ENCODE measurements around the gene FRMD4A.

Gene FRMD4A

DNA sequence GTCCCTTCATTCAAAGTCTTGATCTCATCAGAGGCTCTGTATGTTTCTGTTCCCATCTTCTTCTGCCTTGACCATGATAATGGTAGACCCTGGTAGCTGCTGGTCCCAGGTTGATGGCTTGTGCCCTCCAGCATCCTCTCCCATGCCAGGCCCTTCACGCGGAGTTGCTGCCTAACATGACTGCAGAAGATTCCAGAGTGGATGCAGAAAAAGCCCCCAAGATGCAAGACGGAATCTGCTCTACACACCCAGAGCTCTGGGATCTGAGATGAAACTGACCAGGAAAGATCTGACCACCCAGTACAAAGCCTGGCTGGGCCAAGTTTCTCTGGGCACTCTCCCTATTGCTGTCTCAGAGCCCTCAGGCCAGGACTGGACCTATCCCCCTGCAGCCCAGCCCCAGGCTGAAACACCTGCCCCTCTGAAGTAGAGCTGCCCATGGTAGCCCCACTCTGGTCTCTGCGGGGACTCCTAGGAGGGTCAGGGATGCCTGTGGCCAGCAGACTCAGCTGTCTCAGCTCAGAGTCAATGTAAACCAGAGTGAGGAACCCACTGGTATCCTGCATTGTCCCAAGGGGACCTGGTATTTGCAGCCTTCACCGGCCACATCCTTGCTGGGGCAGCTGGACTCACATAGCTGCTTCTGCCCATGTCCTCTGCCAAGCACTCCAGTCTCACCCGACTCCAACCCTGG, 9.5 kb upstream of the FRMD4A start:
- DNase-seq (ENCODE audit: low spot score), result no peak

DNA sequence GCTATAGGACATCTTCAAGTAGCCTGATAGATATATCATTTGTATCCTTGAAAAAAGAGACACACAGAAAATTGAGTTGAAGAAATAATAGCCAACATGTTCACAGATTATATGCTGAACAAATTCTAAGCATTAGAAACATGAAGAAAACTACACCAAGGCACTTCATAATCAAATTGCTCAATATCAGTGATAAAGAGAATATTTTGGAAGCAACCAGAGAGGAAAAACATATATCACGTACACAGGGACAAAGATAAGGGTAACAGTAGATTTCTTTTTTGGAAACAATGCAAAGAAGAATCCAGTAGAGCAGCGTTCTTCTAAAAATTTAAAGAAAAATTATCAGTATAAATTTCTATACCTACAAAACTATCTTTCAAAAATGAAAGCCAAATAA, 6.0 kb upstream of the FRMD4A start:
- DNase-seq (ENCODE audit: low spot score), result no peak

GRCh38 chr10:14334771-14335170, 4.0 kb upstream of the FRMD4A start:
- DNase-seq (ENCODE audit: low spot score), result no peak

DNA sequence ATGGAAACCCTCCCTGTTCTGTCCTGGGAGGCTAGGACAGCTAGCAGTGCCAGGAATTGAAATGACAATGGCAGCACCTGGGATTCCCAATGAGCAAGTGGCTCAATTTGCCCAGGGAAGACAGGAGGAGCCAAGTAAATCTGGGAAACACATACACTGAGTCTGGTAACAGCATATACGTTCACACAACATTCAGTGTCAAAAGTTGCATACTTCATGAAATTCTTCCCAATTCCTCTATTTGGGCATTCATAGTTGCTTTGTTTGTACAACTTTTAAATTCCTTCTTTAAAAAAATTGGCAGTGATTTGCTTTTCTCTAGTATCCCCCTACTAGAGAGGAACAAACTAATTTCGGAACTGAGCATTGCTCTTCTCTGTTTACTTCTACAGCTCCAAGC, 2.9 kb upstream of the FRMD4A start:
- no peak for DNase-seq (ENCODE audit: low spot score)

GRCh38 chr10:14332903-14333302, 2.2 kb upstream of the FRMD4A start:
- no peak for DNase-seq (ENCODE audit: low spot score)

DNA sequence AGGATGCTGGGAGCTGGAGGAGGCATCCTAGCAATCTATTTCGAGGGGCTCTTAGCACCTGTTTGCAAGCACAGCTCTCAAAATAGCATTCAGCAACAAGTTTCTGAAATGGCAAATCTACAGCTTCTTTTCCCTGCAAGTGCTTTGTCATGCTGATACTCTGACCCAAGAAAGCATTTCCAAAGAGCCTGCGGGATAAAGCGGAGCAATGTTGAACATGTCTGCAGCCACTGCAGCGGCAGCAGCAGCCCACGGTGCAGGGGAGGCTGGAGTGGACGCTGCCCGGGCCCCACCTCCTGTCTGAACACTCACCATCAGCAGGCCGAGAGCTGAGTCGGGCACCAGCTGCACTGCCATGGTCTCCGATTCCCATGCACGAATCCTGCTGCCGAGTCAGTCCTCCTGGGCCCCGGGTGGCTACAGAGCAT, 964 bp downstream of the FRMD4A start:
- DNase-seq (ENCODE audit: low spot score), result no peak

GRCh38 chr10:14328881-14329672, 1.6 kb downstream of the FRMD4A start:
- DNase-seq (ENCODE audit: low spot score), result no peak

- DNase-seq (ENCODE audit: low spot score), result no peak
Observed at GRCh38 chr10:14327527-14327926, 3.2 kb downstream of the FRMD4A start.

DNA sequence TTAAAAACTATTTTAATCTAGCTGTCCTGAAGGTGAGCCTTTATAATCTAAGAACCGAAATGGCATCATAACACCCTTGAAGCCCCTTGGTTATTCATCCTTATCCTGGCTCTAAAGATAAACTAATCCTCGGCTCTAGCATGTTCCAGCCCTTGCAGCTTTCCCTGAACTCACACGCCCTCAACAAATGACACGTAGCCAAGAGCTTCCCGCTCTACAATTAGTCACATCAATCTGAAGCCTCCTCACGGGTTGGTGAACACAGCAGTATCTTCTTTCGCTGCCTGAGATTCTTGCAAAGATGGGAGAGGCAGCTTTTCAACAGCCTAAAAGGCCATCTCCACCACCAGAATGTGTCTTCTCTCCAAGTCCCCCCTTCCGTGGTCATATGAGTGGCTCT, 4.1 kb downstream of the FRMD4A start:
- DNase-seq (ENCODE audit: low spot score), result peak; percentile 10

GRCh38 chr10:14325325-14325955, 5.3 kb downstream of the FRMD4A start:
- DNase-seq (ENCODE audit: low spot score), result peak; percentile 43

GRCh38 chr10:14322526-14323188, 8.1 kb downstream of the FRMD4A start:
- DNase-seq (ENCODE audit: low spot score), result no peak

- no peak for DNase-seq (ENCODE audit: low spot score)
Observed at GRCh38 chr10:14318007-14318406, 12.7 kb downstream of the FRMD4A start.

GRCh38 chr10:14312014-14312413, 18.7 kb downstream of the FRMD4A start:
- DNase-seq (ENCODE audit: low spot score), result no peak

DNA sequence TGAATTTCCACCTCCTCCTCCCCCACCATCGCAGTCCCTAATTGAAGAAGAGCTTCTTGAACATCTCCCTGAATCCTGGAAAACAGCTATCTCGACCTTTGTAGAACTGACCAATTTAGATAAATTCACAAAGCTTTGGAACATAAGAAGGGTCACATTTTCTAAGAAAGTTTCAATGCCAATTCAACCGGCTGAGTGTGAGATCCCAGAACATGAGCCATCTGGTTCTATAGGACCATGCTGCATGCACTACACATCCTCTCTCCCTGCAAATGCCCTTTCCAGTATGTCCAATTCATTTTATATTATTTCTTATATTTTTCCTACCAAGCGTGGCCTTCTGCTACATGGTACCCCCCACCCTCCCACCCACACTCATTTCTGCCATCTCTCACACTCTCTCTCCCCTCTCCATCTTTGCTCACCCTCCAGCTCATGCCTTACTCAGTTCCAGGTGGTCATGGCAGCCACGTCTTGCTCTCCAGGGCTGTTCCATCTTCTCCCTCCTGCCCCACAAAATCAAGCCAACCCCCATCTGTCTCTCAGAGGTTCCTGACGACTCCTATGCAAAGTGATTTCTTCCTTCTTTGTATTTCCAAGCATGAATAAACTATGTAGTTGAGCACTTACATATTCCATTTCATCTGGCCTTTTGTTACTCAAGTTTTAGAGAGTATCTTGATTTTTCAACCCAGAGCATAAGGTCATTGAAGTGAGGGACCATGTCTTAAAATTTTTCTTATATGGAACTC, 19.3 kb downstream of the FRMD4A start:
- no peak for DNase-seq (ENCODE audit: low spot score)

DNA sequence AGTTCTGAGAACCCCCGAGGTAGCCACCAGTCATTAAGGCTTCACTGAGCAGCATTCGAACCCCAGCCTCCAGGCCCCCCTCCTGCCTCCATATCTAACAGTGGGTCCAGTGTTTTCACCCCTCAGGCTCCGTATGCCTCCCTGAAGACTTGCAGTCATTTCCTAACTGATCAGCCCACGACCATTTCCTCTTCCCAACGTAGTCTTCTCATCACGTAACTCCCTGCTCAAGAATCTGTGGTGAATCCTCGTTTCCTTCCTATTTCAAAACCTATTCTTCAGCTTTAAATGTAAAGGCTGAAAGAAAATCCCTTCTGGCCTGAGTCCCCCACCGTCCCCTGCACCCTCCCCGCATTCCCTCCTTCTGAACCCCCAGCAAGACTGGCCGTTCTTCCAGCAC, 21.1 kb downstream of the FRMD4A start:
- DNase-seq (ENCODE audit: low spot score), result no peak

GRCh38 chr10:14306190-14306589, 24.5 kb downstream of the FRMD4A start:
- DNase-seq (ENCODE audit: low spot score), result no peak

DNA sequence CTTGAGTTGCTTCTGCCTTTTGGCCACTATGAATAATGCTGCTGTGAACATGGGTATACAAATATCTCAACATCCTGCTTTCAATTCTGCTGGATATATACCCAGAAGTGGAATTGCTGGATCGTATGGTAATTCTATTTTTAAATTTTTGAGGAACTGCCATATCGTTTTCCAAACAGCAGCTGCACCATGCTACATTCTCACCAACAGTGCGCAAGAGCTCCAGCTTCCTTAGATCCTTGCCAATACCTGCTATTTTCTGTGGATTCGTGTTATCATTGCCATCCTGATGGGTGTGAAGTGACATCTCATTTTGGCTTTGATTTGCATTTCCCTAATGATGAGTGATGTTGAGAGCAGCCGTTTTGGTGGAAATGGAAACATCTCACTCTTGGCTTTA, 26.7 kb downstream of the FRMD4A start:
- no peak for DNase-seq (ENCODE audit: low spot score)

DNA sequence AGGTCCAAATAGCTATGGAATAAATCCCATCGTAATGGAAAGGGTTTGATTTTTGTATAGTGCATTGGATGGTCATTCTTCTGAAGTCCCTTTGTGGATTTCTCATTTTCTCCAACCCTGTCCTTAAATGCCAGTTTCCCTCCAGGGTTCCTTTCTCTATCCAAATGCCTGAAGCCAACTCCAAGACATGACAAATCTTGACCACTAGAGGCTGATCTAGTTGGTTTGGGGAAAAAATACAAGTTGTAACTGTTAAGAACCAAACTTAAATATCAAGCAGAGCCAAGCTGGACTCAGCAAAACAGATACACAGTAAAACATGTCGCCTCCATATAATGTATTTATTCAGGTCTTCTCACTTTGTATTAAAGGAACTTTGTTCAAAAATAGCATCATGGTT, 28.7 kb downstream of the FRMD4A start:
- DNase-seq (ENCODE audit: low spot score), result peak; percentile 39

- DNase-seq (ENCODE audit: low spot score), result no peak
Observed at GRCh38 chr10:14299556-14299955, 31.2 kb downstream of the FRMD4A start.

- DNase-seq (ENCODE audit: low spot score), result no peak
Observed at GRCh38 chr10:14296065-14296709, 34.5 kb downstream of the FRMD4A start.

GRCh38 chr10:14294347-14295059, 36.2 kb downstream of the FRMD4A start:
- no peak for DNase-seq (ENCODE audit: low spot score)
